SW 1271 (cell line): ENCODE results near the gene SLC25A26.
"Not testable (repeated sequence)": the region's sequence is repeated elsewhere in the genome, so short reads cannot be mapped to it uniquely, and the experiment has no call there.

Experiments
- DNase-seq, 2 experiments: peaks; one replicate each; lab custom pipeline; 2025; lab: John Stamatoyannopoulos, UW

SLC25A26 gene, protein sequence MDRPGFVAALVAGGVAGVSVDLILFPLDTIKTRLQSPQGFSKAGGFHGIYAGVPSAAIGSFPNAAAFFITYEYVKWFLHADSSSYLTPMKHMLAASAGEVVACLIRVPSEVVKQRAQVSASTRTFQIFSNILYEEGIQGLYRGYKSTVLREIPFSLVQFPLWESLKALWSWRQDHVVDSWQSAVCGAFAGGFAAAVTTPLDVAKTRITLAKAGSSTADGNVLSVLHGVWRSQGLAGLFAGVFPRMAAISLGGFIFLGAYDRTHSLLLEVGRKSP

GRCh38 chr3:66220602-66221377 lies at the start of gene SLC25A26:
TSS of gene SLC25A26 (plus strand) at chr3:66221001. CDS start at chr3:66221095, 94 bp downstream.
- DNase-seq: peak; percentile 73 to 84

- no peak for DNase-seq
Measured at GRCh38 chr3:66172394-66172793, 48.4 kb upstream of the SLC25A26 start.

DNA sequence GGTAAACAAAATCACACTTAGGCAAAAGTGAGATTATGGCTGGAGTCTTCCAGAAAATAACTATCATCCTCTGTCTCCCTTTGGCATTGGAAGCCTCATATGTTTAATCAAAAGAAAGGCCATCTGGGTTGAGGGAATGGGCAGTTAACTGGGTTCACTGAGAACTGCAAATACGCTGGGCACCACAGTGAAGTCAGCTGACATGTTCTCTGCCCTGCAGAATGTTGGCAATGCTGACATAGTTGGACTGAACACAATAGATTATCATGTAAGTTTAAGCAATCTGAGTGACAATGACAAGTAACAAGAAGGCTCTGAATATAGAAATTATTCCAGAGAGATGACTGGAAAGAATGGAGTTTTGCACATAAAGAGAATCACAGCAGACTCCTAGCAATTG lies 43.8 kb upstream of the SLC25A26 start:
- no peak for DNase-seq

GRCh38 chr3:66178206-66178605 lies 42.6 kb upstream of the SLC25A26 start:
- DNase-seq: no peak

DNA sequence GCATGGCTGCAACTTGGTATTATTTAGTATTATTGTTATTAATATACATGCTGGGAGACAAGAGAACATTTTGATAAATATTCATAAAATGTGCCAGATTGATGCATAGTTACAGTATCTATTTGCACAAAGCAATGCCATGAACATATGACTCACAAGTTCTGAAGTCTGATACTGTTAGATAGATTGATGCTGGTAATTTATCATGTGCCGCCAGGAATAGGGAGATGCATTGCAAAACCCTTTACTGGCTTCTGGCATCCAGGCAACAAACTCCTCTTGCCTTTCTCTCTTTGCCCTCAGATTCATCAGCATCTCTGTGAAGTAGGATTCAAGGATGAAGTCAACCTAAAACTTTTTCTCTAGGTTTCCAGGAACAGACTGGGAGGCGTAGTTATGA lies 41.0 kb upstream of the SLC25A26 start:
- no peak for DNase-seq

DNA sequence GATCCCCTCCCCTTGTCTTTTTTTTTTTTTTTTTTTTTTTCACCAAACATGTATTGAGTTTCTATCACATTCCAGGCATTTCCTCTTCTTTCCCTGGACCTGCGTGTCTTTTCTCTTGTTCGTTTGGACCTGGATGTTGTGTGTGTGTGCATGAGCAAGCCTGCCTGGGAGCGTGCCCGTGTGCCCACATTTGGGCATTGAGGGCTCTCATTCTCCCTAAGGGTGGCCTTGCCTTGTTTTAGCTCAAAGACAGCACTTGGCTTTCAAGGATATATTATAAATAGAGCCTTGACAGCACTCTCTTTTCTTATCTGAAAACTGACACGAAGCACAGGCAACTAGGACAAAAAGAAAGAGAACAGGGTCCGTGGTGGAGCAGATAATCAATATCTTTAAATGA lies 39.0 kb upstream of the SLC25A26 start:
- DNase-seq: no peak

GRCh38 chr3:66182246-66182645 lies 38.6 kb upstream of the SLC25A26 start:
- no peak for DNase-seq

DNA sequence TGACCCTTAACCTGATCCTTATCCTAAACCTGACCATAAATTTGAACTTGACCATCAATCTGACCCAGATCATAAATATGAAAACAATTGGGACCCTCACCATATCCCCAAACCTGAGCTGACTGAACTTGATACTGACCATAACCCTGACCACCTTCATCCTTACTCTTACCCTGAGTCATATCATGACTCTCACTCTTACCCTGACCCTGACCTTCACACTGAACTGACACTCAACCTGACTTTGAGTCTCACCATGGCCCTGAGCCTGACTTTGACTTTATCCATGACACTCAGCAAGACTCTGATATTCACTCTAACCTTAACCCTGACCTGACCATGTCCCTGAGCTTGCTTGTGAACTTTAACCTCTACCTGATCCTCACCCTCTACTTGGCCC lies 34.3 kb upstream of the SLC25A26 start:
- DNase-seq: no peak

DNA sequence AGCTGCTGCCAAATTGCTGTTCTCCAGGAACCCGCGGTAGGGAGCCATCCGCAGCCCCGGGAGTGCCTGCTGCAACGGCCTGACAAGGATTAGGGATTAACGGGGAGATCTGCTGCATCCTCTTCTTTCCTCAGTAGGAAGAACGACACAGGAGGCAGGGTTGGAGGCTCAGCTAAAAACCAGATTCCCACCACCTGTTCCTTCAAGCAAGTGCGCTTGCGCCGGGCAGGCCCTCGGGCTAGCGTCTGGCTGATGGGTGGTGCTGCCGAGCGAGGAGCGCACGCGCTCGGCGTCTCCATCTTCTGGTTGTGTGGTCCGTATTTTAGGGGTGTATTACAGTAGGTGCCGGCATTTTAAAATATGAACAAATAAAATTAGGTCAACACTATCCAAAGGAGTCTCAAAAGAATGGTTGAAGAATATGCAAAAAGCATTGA lies 25.4 kb upstream of the SLC25A26 start:
- DNase-seq: peak; percentile 9 to 45

GRCh38 chr3:66196633-66197032 lies 24.2 kb upstream of the SLC25A26 start:
- DNase-seq: peak in 1 of 2 experiments; percentile 5

DNA sequence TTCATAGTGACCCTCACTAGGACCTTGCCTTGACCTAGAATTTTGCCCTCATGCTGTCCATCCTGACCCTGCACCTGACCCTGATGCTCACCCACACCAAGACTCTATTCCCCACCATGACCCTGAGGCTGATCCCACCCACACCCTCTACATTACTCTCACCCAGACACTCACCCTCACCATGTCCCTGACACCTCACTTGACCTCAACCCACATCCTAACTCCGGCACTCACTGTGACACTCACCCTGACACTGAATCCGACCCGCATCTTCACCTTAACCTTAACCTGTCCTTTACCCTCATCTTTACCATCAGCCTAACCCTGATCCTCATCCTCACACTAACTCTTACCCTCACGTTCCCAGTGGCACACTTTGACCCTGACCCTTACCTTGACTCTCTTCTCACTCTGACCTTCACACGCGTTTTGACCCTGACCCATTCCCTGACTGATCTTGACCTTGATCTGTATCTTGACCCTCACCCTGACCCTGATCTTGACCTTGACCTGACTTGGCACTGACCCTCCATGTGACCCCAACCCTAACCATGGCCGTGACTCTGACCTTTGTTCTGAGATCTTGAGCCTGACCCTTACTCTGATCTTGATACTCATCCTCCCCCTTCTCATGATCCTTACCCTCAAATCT lies 22.2 kb upstream of the SLC25A26 start:
- DNase-seq: no peak

GRCh38 chr3:66199089-66199473 lies 21.7 kb upstream of the SLC25A26 start:
- DNase-seq: no peak

GRCh38 chr3:66200147-66200546 lies 20.7 kb upstream of the SLC25A26 start:
- DNase-seq: no peak

GRCh38 chr3:66200786-66201185 lies 20.0 kb upstream of the SLC25A26 start:
- DNase-seq: no peak

DNA sequence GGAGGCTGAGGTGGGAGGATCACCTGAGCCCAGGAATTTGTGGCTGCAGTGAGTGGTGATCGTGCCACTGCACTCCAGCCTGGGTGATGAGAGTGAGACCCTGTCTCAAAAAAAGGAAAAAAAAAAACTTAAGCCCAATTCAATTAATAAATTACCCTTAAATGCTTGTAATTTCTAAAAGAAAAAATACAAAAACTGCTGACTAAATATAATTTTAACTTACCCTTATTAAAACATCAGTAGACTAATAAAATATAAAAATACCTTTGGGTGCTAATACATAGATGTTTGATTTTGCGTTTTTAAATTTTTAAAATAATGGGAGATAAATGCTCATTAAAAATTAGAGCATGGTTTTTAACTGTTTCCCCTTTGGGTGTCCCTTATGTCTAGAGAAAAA lies 17.5 kb upstream of the SLC25A26 start:
- DNase-seq: no peak

DNA sequence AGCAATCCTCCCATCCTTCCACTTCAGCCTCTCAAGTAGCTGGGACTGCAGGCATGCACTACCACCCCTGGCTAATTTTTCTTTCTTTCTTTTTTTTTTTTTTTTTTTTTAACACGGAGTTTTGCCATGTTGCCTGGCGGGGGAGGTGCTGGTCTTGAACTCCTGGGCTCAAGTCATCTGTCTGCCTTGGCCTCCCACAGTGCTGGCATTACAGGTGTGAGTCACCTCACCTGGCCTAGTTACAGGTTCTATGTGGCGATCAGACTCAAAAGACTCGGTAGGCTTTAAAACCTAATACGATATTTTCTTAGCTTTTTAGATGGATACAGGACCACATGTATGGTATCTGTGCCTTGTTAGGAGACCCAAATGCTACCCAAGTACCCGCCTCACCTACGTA lies 14.0 kb upstream of the SLC25A26 start:
- DNase-seq: no peak

- DNase-seq: no peak
Measured at GRCh38 chr3:66208189-66208588, 12.6 kb upstream of the SLC25A26 start.

DNA sequence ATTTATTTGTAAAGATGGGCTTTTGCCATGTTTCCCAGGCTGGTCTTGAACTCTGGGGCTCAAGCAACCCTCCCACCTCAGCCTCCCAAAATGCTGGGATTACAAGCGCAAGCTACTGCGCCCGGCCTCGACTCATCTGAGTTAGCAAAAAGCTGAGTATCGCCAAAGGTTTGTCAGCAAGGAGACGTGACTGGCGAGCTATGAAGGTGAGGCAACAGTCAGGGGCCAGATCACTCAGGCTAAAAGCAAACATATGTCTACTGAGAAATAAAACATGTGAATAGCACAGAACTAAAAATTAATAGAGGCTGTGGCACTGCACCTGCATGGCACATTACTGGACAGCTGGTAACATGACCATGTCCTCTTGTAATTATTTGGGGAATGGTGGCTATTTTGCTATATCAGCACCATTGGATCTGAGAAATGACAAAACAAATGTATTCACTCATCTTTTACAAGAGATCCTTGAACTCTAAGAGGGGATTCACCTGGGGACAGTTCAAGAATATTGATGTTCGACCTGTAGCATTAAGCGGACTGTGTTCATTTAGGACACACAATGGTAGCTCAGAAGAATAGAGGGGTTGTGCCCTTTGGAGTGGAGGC lies 10.0 kb upstream of the SLC25A26 start:
- DNase-seq: no peak

DNA sequence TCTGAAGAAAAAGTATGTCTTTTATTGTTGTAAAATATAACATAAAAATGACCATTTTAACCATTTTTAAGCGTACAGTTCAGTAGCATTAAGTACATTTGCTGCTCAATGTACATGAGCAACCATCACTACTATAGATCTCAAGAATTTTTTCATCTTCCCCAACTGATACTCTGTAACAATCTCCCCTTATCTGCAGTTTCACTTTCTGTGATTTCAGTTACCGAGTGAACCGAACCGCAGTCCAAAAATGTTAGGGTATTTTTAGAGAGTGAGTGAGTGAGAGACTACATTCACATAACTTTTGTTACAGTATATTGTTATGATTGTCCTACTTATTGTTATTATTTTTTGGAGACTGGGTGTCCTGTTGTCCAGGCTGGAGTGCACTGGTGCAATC lies 9.0 kb upstream of the SLC25A26 start:
- no peak for DNase-seq

DNA sequence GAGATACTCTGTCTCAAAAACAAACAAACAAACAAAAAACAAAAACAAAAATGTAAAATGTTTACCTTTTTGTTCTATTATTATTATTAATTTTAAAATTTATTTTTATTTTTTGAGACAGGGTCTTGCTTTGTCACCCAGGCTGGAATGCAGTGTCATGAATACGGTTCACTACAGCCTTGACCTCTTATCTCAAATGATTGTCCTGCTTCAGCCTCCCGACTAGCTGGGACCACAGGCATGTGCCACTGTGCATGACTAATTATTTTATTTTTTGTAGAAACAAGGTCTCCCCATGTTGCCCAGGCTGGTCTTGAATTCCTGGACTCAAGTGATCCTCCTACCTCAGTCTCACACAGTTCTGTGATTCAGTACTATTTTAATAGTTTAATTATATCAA lies 5.7 kb upstream of the SLC25A26 start:
- no peak for DNase-seq

- no peak for DNase-seq
Measured at GRCh38 chr3:66220066-66220465, 735 bp upstream of the SLC25A26 start.

GRCh38 chr3:66224220-66224619 lies 3.4 kb downstream of the SLC25A26 start:
- no peak for DNase-seq

DNA sequence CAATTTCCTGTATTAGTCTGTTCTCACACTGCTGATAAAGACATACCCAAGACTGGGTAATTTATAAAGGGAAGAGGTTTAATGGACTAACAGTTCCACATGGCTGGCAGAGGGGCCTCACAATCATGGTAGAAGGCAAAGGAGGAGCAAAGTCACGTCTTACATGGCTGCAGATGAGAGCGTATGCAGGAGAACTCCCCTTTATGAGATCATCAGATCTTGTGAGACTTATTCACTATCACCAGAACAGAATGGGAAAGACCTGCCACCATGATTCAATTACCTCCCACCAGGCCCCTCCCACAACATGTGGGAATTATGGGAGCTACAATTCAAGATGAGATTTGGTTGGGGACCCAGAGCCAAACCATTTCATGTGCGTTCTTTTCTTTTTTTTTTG lies 5.3 kb downstream of the SLC25A26 start:
- DNase-seq: not testable (repeated sequence)
